Breast epithelium (tissue), 4 donors: ENCODE results near the gene ACADS. TPM values are rescaled to one million over a fixed set of nuclear protein-coding genes. Genes with fewer than 3 reads are reported as not detected.

ENCODE experiments used
- DNase-seq, 2 donors: peaks; one replicate each; pipeline ENCODE4 v3.0.0-alpha.2; 2019; ENCODE audit warnings: low spot score in 2 of 2
- H3K27ac ChIP-seq, 2 donors: fragments of 200-600 bp; sonication (generic) in 1 of 2; one replicate each; pipeline ENCODE4 v1.5.1; 2016 to 2019; ENCODE audit warnings: mild to moderate bottlenecking in 1 of 2
- H3K27me3 ChIP-seq, 2 donors: fragments of 200-600 bp; sonication (generic) in 1 of 2; one replicate each; pipeline versions ENCODE4 v1.5.1 to v1.6.0; 2017 to 2019; ENCODE audit warnings: control low read depth in 1 of 2, mild to moderate bottlenecking in 1 of 2
- H3K36me3 ChIP-seq: fragments of 200-600 bp; one replicate; pipeline ENCODE4 v1.5.1; 2019
- H3K4me1 ChIP-seq, 2 donors: fragments of 200-600 bp; sonication (generic); one replicate each; pipeline ENCODE4 v1.5.1; 2016 to 2019; ENCODE audit warnings: control low read depth in 1 of 2
- H3K4me3 ChIP-seq, 3 donors: fragments of 200-600 bp; sonication (generic); 1 replicate in 2 of 3; 2 replicates in 1 of 3; pipeline ENCODE4 v1.5.1; 2016 to 2019; ENCODE audit warnings: mild to moderate bottlenecking in 3 of 3, moderate library complexity in 2 of 3
- H3K9me3 ChIP-seq, 2 donors: fragments of 200-600 bp; sonication (generic) in 1 of 2; one replicate each; pipeline ENCODE4 v1.5.1; 2016 to 2019; ENCODE audit warnings: control low read depth in 1 of 2
- CTCF ChIP-seq, 3 donors: fragments of 450-650 bp; IDR thresholded peaks; one replicate each; pipeline ENCODE4 v1.5.1; 2016 to 2017; ENCODE audit warnings: antibody characterized with exemption in 3 of 3, mild to moderate bottlenecking in 3 of 3, moderate library complexity in 3 of 3
- POLR2A ChIP-seq: fragments of 450-650 bp; IDR thresholded peaks from one replicate; pipeline ENCODE4 v1.6.1; 2016; ENCODE audit warnings: antibody characterized with exemption, mild to moderate bottlenecking, moderate library complexity
- POLR2AphosphoS5 ChIP-seq, 3 donors: sonication (generic); formaldehyde crosslinking; IDR thresholded peaks; one replicate each; pipeline ENCODE4 v1.6.1; 2017; ENCODE audit warnings: antibody characterized with exemption in 3 of 3
- intact Hi-C: fragments of 100-400 bp; cut with DNase I; formaldehyde crosslinking; loops from one replicate; pipeline ENCODE4 v1.15.1; 2023; ENCODE audit warnings: low total_unique reads
- total RNA-seq, 3 donors: library from RNA; depleted of rRNA; stranded (reverse); fragments of >200 nt; gene quantifications; one replicate each; pipeline ENCODE4 v1.1.0, GENCODE V29; 2016

ACADS gene
- total RNA-seq, 3 donors from 2014 or later = 38.3 to 114 (median 54.3) TPM

GRCh38 chr12:120735181-120735580 lies 9.6 kb downstream of the ACADS start:
- no peak for TF ChIP-seq POLR2AphosphoS5 (IDR thresholded peaks at IDR 0.05)
- no peak for TF ChIP-seq CTCF (IDR thresholded peaks at IDR 0.05)
- TF ChIP-seq POLR2A = no peak
- intact Hi-C loops = no loop called here
- H3K4me3 ChIP-seq = no peak overlapping the region

GRCh38 chr12:120736404-120737331 lies 11.0 kb downstream of the ACADS start:
- TF ChIP-seq CTCF (IDR thresholded peaks at IDR 0.05) = no peak
- Histone ChIP-seq H3K9me3 (no peaks in the 10 kb centered on the region), H3K27me3 (no peaks in the 10 kb centered on the region), H3K4me1 (no peaks in the 10 kb centered on the region), H3K4me3 (no peak overlapping the region), H3K36me3 (peaks cover 6% of the 10 kb centered on the region), H3K27ac (no peak overlapping the region)
- intact Hi-C loops = no loop called here
- DNase-seq = no peak

More at GRCh38 chr12:120735181-120735580, 9.6 kb downstream of the ACADS start:
- Histone ChIP-seq H3K4me1 (no peaks in the 10 kb centered on the region), H3K9me3 (no peaks in the 10 kb centered on the region), H3K27ac (no peak overlapping the region), H3K27me3 (no peaks in the 10 kb centered on the region), H3K36me3 (peaks cover 6% of the 10 kb centered on the region)
- DNase-seq = no peak

- Histone ChIP-seq H3K27me3 (no peaks in the 10 kb centered on the region), H3K4me3 (no peak overlapping the region), H3K27ac (no peak overlapping the region), H3K9me3 (no peaks in the 10 kb centered on the region), H3K4me1 (no peaks in the 10 kb centered on the region), H3K36me3 (peaks cover 6% of the 10 kb centered on the region)
- DNase-seq = no peak
- intact Hi-C loops = no loop called here
- TF ChIP-seq POLR2A (no peak), CTCF (IDR thresholded peaks at IDR 0.05) (no peak), POLR2AphosphoS5 (IDR thresholded peaks at IDR 0.05) (no peak)
Measured at GRCh38 chr12:120737557-120738251, 12.1 kb downstream of the ACADS start.

- DNase-seq = no peak
- Histone ChIP-seq H3K9me3 (no peaks in the 10 kb centered on the region), H3K4me1 (no peaks in the 10 kb centered on the region), H3K27me3 (no peaks in the 10 kb centered on the region), H3K4me3 (no peak overlapping the region), H3K27ac (no peak overlapping the region), H3K36me3 (peaks cover 6% of the 10 kb centered on the region)
- no peak for TF ChIP-seq POLR2AphosphoS5 (IDR thresholded peaks at IDR 0.05)
- no peak for TF ChIP-seq POLR2A
- TF ChIP-seq CTCF (IDR thresholded peaks at IDR 0.05) = no peak
- intact Hi-C loops = no loop called here
Measured at GRCh38 chr12:120738252-120739030, 12.8 kb downstream of the ACADS start.
